Natural killer cell (primary cell): Measurements from ENCODE around the gene TSHZ1. TPM values are rescaled to one million over a fixed set of nuclear protein-coding genes. Genes with fewer than 3 reads are reported as not detected.

Experiments
- ATAC-seq, 3 donors: fragments of 150-1000 bp in 2 of 3; fragments of 200-7000 bp in 1 of 3; cut with Tn5 transposase; 1 replicate in 1 of 3; 2 replicates in 2 of 3; pipeline ENCODE4 v1.10.0; 2021; ENCODE audit warnings: mild to moderate bottlenecking in 2 of 3, moderate library complexity in 2 of 3
- DNase-seq, 2 donors: peaks; one replicate each; pipeline versions ENCODE4 v3.0.0 to v3.0.0-alpha.2; 2013 to 2021; ENCODE audit warnings: mixed read lengths in 1 of 2
- H3K27ac ChIP-seq: one replicate; pipeline ENCODE4 v1.5.1; 2013; ENCODE audit warnings: mild to moderate bottlenecking, low read length
- H3K27me3 ChIP-seq: one replicate; pipeline ENCODE4 v1.6.1; 2013; ENCODE audit warnings: low read length; ENCODE audit not compliant: control insufficient read depth, insufficient read depth
- H3K36me3 ChIP-seq: one replicate; pipeline ENCODE4 v1.6.1; 2013; ENCODE audit warnings: low read length; ENCODE audit not compliant: control insufficient read depth, insufficient read depth
- H3K4me1 ChIP-seq: one replicate; pipeline ENCODE4 v1.6.1; 2013; ENCODE audit warnings: low read length; ENCODE audit not compliant: control insufficient read depth, insufficient read depth
- H3K4me3 ChIP-seq: one replicate; pipeline ENCODE4 v1.5.1; 2013; ENCODE audit warnings: low read length
- H3K9me3 ChIP-seq: one replicate; pipeline ENCODE4 v1.6.1; 2013; ENCODE audit warnings: low read length; ENCODE audit not compliant: control insufficient read depth, insufficient read depth
- H3K27ac Mint-ChIP-seq, 2 donors: one replicate each; pipeline ENCODE4 v1.8.0; 2022; ENCODE audit warnings: mild to moderate bottlenecking in 2 of 2, mixed read lengths in 2 of 2, moderate library complexity in 1 of 2
- H3K27me3 Mint-ChIP-seq, 2 donors: one replicate each; pipeline ENCODE4 v1.8.0; 2022; ENCODE audit warnings: low read depth in 2 of 2, mixed read lengths in 2 of 2
- H3K36me3 Mint-ChIP-seq: one replicate; pipeline ENCODE4 v1.8.0; 2022; ENCODE audit warnings: mixed read lengths
- H3K4me1 Mint-ChIP-seq, 2 donors: one replicate each; pipeline ENCODE4 v1.8.0; 2022; ENCODE audit warnings: mixed read lengths in 2 of 2
- H3K4me3 Mint-ChIP-seq: one replicate; pipeline ENCODE4 v1.8.0; 2022; ENCODE audit warnings: mild to moderate bottlenecking, moderate library complexity, mixed read lengths
- H3K9me3 Mint-ChIP-seq, 2 donors: one replicate each; pipeline ENCODE4 v1.8.0; 2022; ENCODE audit warnings: mixed read lengths in 2 of 2
- WGBS: methylation state at CpG from one replicate; pipeline ENCODE4 v1.1.7; 2013; ENCODE audit warnings: missing lambda C conversion rate; ENCODE audit not compliant: insufficient coverage; 5-methylcytosine and 5-hydroxymethylcytosine counted together
- intact Hi-C: fragments of 100-400 bp; cut with micrococcal nuclease; formaldehyde crosslinking; loops from one replicate; pipeline ENCODE4 v1.14.2; 2022
- total RNA-seq, 4 donors: library from RNA; stranded (reverse); fragments of 120-200 nt in 1 of 4; gene quantifications; one replicate each; pipeline versions ENCODE4 v1.2.3 to v1.2.4, GENCODE V29; 2013 to 2022
- TF ChIP-seq, protein P1 (sequence below): fragments of 200-600 bp; IDR thresholded peaks from one replicate; pipeline ENCODE4 v1.8.0; 2022; ENCODE audit warnings: antibody characterized with exemption

TSHZ1 gene
- total RNA-seq, 3 donors from 2014 or later (not counting 1 experiment from before 2014, with no cell fraction given) = 44.3 to 51.6 (median 44.8) TPM

DNA sequence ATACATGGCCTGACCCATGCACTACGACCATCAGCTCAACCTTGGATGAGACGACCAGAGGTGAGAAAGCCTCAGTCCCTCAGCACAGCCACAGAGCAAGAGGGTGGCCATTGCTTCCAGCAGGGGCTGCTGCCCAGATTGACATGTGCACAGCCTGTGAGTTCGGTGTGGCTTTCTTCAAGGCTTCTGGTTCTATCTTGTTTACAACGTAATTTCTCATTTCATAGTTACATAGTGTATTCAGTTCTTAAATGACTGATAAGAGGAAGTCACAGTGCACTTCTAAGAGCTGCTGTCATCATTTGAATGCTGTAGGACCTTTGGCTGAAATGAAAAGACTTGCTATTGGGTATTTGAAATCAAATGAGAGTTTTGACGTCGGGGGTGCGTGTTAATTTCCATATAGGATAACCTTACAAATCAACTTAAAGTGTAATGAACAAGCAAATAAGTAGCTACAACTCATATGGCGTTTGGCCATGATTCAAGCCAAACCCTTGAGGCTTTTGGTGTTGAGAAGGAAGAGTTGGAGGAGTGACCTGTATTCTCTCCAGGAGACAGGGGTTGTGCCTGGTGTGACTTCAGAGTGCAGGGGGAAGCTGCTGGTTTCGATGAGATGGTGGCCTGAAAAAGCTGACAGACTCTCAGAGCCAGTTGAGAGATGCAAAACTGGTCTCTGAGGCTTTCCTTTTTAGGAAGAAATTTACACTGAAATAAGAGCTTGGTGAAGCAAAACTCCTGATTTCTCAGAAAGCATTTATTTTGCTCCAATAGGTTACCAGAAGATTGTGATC, 51.0 kb downstream of the TSHZ1 start:
- Mint-ChIP-seq H3K4me3 (no peak overlapping the region), H3K36me3 (no peaks in the 10 kb centered on the region), H3K27me3 (no peaks in the 10 kb centered on the region), H3K27ac (peak overlapping the region; percentile 60 to 62), H3K9me3 (no peaks in the 10 kb centered on the region), H3K4me1 (peaks cover 62 to 80% of the 10 kb centered on the region in 2 donors)
- Histone ChIP-seq H3K9me3 (no peaks in the 10 kb centered on the region), H3K36me3 (no peaks in the 10 kb centered on the region), H3K27me3 (no peaks in the 10 kb centered on the region), H3K4me1 (peaks cover 13% of the 10 kb centered on the region), H3K27ac (no peak overlapping the region), H3K4me3 (no peak overlapping the region)
- ATAC-seq = peak in 2 of 3 donors; percentile 24 to 30
- no peak for DNase-seq
- TF ChIP-seq, protein P1, sequence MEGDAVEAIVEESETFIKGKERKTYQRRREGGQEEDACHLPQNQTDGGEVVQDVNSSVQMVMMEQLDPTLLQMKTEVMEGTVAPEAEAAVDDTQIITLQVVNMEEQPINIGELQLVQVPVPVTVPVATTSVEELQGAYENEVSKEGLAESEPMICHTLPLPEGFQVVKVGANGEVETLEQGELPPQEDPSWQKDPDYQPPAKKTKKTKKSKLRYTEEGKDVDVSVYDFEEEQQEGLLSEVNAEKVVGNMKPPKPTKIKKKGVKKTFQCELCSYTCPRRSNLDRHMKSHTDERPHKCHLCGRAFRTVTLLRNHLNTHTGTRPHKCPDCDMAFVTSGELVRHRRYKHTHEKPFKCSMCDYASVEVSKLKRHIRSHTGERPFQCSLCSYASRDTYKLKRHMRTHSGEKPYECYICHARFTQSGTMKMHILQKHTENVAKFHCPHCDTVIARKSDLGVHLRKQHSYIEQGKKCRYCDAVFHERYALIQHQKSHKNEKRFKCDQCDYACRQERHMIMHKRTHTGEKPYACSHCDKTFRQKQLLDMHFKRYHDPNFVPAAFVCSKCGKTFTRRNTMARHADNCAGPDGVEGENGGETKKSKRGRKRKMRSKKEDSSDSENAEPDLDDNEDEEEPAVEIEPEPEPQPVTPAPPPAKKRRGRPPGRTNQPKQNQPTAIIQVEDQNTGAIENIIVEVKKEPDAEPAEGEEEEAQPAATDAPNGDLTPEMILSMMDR = no peak
- WGBS = 69% methylated on average over 8 of the region's 9 CpGs
- intact Hi-C loops = loop anchor here (5.0 kb wide), 1 partner anchor 66 kb away; no protein-coding TSS in a partner anchor

DNA sequence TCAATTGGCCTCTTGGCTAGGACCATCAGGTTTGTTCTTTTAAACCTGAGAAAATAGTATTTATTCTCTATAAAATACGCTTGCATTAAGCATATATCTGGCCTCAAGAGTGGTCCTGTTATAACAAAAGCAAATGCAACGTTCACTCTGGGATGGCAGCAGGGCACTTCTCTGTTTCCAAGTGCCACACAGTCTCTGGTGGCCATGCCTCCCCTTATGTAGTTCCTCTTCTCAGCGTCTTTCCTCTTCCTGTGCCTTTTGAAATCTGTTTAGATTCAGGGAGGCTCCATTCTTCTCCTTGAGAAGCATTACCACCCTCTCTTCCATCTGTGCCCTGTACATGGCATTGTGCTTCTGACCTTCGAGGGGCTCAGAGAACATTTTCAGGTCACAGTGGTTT, 51.9 kb downstream of the TSHZ1 start:
- Histone ChIP-seq H3K27me3 (no peaks in the 10 kb centered on the region), H3K36me3 (no peaks in the 10 kb centered on the region), H3K4me1 (peaks cover 13% of the 10 kb centered on the region), H3K9me3 (no peaks in the 10 kb centered on the region), H3K27ac (no peak overlapping the region), H3K4me3 (no peak overlapping the region)
- no peak for DNase-seq
- no peaks in the 10 kb centered on the region for H3K36me3 Mint-ChIP-seq
- TF ChIP-seq, protein P1 = no peak
- peaks cover 68 to 81% of the 10 kb centered on the region in 2 donors for H3K4me1 Mint-ChIP-seq
- H3K4me3 Mint-ChIP-seq = no peak overlapping the region
- ATAC-seq = no peak
- H3K27me3 Mint-ChIP-seq = no peaks in the 10 kb centered on the region
- 71% methylated on average over 4 of the region's 4 CpGs for WGBS
- peak overlapping the region in 1 of 2 donors; percentile 4 for H3K27ac Mint-ChIP-seq
- intact Hi-C loops = loop anchor here (5.0 kb wide), 1 partner anchor 65 kb away; no protein-coding TSS in a partner anchor
- H3K9me3 Mint-ChIP-seq = no peaks in the 10 kb centered on the region

DNA sequence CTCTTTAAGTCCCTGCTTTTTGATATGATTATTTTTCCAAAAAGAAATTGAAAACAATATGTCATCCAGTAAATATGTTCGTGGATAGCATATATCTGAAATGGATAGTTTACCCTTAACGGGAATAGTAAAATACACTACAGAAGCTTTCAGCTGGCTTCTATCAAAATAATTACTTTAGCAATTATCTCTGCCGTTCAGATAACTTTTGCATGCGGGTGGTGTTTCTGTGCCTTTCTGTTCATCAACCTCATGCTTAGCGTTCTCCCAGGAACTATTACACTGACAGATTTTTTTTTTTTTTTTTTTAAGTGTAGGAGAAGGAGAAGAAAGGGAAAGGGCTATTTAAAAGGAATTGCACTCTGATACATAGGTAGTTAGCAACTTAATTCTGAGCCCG, 53.6 kb downstream of the TSHZ1 start:
- intact Hi-C loops = loop anchor here (5.0 kb wide), 1 partner anchor 63 kb away; no protein-coding TSS in a partner anchor
- ATAC-seq = no peak
- Histone ChIP-seq H3K9me3 (no peaks in the 10 kb centered on the region), H3K4me3 (no peak overlapping the region), H3K36me3 (no peaks in the 10 kb centered on the region), H3K27me3 (no peaks in the 10 kb centered on the region), H3K4me1 (peaks cover 8% of the 10 kb centered on the region), H3K27ac (no peak overlapping the region)
- Mint-ChIP-seq H3K36me3 (no peaks in the 10 kb centered on the region), H3K4me3 (no peak overlapping the region), H3K27me3 (no peaks in the 10 kb centered on the region), H3K27ac (no peak overlapping the region), H3K9me3 (no peaks in the 10 kb centered on the region), H3K4me1 (peaks cover 68 to 81% of the 10 kb centered on the region in 2 donors)
- 89% methylated on average over 5 of the region's 6 CpGs for WGBS
- DNase-seq = no peak
- TF ChIP-seq, protein P1 = no peak
